GM10266 (cell line): ENCODE results near the gene ABCC11.

Source experiments
- DNase-seq: peaks from one replicate; pipeline ENCODE4 v3.0.0; 2012; ENCODE audit errors: extremely low spot score
- TF ChIP-seq, protein P1 (sequence below): IDR thresholded peaks from 2 replicates; pipeline ENCODE4 v1.5.1; 2012; ENCODE audit warnings: mild to moderate bottlenecking, low read depth; ENCODE audit not compliant: control insufficient read depth, insufficient read depth; ENCODE audit errors: missing control alignments

The ABCC11 gene

GRCh38 chr16:48153774-48154173 lies 93.6 kb downstream of the ABCC11 start:
- TF ChIP-seq, protein P1, sequence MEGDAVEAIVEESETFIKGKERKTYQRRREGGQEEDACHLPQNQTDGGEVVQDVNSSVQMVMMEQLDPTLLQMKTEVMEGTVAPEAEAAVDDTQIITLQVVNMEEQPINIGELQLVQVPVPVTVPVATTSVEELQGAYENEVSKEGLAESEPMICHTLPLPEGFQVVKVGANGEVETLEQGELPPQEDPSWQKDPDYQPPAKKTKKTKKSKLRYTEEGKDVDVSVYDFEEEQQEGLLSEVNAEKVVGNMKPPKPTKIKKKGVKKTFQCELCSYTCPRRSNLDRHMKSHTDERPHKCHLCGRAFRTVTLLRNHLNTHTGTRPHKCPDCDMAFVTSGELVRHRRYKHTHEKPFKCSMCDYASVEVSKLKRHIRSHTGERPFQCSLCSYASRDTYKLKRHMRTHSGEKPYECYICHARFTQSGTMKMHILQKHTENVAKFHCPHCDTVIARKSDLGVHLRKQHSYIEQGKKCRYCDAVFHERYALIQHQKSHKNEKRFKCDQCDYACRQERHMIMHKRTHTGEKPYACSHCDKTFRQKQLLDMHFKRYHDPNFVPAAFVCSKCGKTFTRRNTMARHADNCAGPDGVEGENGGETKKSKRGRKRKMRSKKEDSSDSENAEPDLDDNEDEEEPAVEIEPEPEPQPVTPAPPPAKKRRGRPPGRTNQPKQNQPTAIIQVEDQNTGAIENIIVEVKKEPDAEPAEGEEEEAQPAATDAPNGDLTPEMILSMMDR: no peak

GRCh38 chr16:48152226-48152625 lies 95.1 kb downstream of the ABCC11 start:
- no peak for DNase-seq
- TF ChIP-seq, protein P1: no peak

More at GRCh38 chr16:48153774-48154173, 93.6 kb downstream of the ABCC11 start:
- DNase-seq: no peak

GRCh38 chr16:48150707-48151106 lies 96.6 kb downstream of the ABCC11 start:
- TF ChIP-seq, protein P1: no peak
- no peak for DNase-seq

- TF ChIP-seq, protein P1: no peak
- no peak for DNase-seq
These were observed 100.6 kb downstream of the ABCC11 start for GRCh38 chr16:48146710-48147109.

DNA sequence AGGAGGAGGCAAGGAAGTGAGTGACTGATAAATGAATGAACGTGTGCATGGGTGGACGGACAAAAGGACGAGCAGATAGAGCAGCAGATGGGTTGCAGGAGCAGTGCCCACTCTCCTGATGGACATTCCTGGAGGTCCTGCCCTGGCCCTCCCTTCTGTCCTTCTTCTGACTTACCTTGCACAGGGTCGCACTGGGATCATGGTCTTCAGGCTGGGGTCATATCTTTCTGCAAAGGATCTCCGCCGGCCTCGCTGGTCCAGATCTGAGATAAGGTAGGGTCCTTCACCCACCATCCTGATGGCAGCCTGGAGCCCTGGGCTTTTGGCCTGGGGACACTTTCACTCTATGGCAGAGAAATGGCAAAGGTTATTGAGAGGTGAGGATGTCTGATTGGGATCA lies 101.2 kb downstream of the ABCC11 start:
- TF ChIP-seq, protein P1: no peak
- DNase-seq: no peak

- TF ChIP-seq, protein P1: no peak
- no peak for DNase-seq
These were observed 103.4 kb downstream of the ABCC11 start for GRCh38 chr16:48143812-48144368.

GRCh38 chr16:48140821-48141220 lies 106.5 kb downstream of the ABCC11 start:
- TF ChIP-seq, protein P1: no peak
- no peak for DNase-seq
